Ascending aorta (tissue), 2 donors: Measurements from ENCODE around the gene HOXA13. TPM values are rescaled to one million over a fixed set of nuclear protein-coding genes. Genes with fewer than 3 reads are reported as not detected.

ENCODE experiments used
- DNase-seq, 2 donors: peaks; one replicate each; pipeline ENCODE4 v3.0.0-alpha.2; 2019; ENCODE audit warnings: low spot score in 2 of 2
- H3K27ac ChIP-seq, 2 donors: fragments of 200-600 bp; sonication (generic); one replicate each; pipeline ENCODE4 v1.5.1; 2016 to 2017; ENCODE audit warnings: mild to moderate bottlenecking in 1 of 2
- H3K27me3 ChIP-seq: fragments of 200-600 bp; sonication (generic); one replicate; pipeline ENCODE4 v1.5.1; 2017
- H3K36me3 ChIP-seq, 2 donors: fragments of 200-600 bp; sonication (generic); one replicate each; pipeline ENCODE4 v1.5.1; 2016
- H3K4me1 ChIP-seq, 2 donors: fragments of 200-600 bp; sonication (generic); one replicate each; pipeline ENCODE4 v1.5.1; 2016 to 2017; ENCODE audit warnings: mild to moderate bottlenecking in 1 of 2
- H3K4me3 ChIP-seq, 2 donors: fragments of 200-600 bp; sonication (generic); one replicate each; pipeline ENCODE4 v1.5.1; 2016 to 2017; ENCODE audit warnings: mild to moderate bottlenecking in 1 of 2
- H3K9me3 ChIP-seq, 2 donors: fragments of 200-600 bp; sonication (generic); one replicate each; pipeline ENCODE4 v1.5.1; 2016
- CTCF ChIP-seq, 3 experiments: fragments of 200-600 bp in 2 of 3; fragments of 450-650 bp in 1 of 3; sonication (generic) in 2 of 3; IDR thresholded peaks; one replicate each; pipeline ENCODE4 v1.5.1; 2016 to 2019; ENCODE audit warnings: antibody characterized with exemption in 3 of 3, mild to moderate bottlenecking in 1 of 3, moderate library complexity in 1 of 3
- intact Hi-C: fragments of 100-400 bp; cut with DNase I; formaldehyde crosslinking; loops from one replicate; pipeline ENCODE4 v1.15.1; 2023
- total RNA-seq: library from RNA; depleted of rRNA; stranded (reverse); fragments of >200 nt; gene quantifications from one replicate; pipeline ENCODE4 v1.1.0, GENCODE V29; 2016

Gene HOXA13
- total RNA-seq, 1 donor from 2014 or later: not detected

- H3K4me3 ChIP-seq: peak within 1 kb of the TSS; percentile 55 to 71
- peaks cover 54% of the 10 kb centered on the region for H3K27me3 ChIP-seq
- peaks cover 0 to 19% of the 10 kb centered on the region in 2 donors for H3K4me1 ChIP-seq
- no peaks in the 10 kb centered on the region for H3K9me3 ChIP-seq
- peak in 1 of 2 donors; percentile 62 for DNase-seq
- intact Hi-C loops: no loop called here
- TF ChIP-seq CTCF (IDR thresholded peaks at IDR 0.05): no peak
- no peaks in the 10 kb centered on the region for H3K36me3 ChIP-seq
- peak within 1 kb of the TSS in 1 of 2 donors; percentile 37 for H3K27ac ChIP-seq
Measured at GRCh38 chr7:27173956-27174873, 25.7 kb downstream of the HOXA13 start, which contains the start of gene HOXA10. Gene HOXA10, minus strand, starts transcription at chr7:27174320. Its CDS starts 14 bp downstream, at chr7:27174306.

GRCh38 chr7:27173511-27173955 lies 26.4 kb downstream of the HOXA13 start:
- H3K9me3 ChIP-seq: no peaks in the 10 kb centered on the region
- TF ChIP-seq CTCF (IDR thresholded peaks at IDR 0.05): no peak
- intact Hi-C loops: no loop called here
- peak overlapping the region; percentile 55 to 71 for H3K4me3 ChIP-seq
- peaks cover 59% of the 10 kb centered on the region for H3K27me3 ChIP-seq
- H3K27ac ChIP-seq: peak overlapping the region in 1 of 2 donors; percentile 37
- H3K4me1 ChIP-seq: peaks cover 0 to 19% of the 10 kb centered on the region in 2 donors
- peak in 1 of 2 donors; percentile 65 for DNase-seq
- no peaks in the 10 kb centered on the region for H3K36me3 ChIP-seq

- TF ChIP-seq CTCF (IDR thresholded peaks at IDR 0.05): no peak
- Histone ChIP-seq H3K27ac (peak overlapping the region in 1 of 2 donors; percentile 37), H3K27me3 (peaks cover 64% of the 10 kb centered on the region), H3K4me1 (peaks cover 0 to 19% of the 10 kb centered on the region in 2 donors), H3K4me3 (peak overlapping the region; percentile 55 to 71), H3K9me3 (no peaks in the 10 kb centered on the region), H3K36me3 (no peaks in the 10 kb centered on the region)
- peak in 1 of 2 donors; percentile 65 for DNase-seq
- intact Hi-C loops: no loop called here
Measured at GRCh38 chr7:27172823-27173510, 26.9 kb downstream of the HOXA13 start.

GRCh38 chr7:27172315-27172774 lies 27.5 kb downstream of the HOXA13 start:
- peak in 1 of 2 donors; percentile 58 for DNase-seq
- Histone ChIP-seq H3K4me3 (peak overlapping the region in 1 of 2 donors; percentile 71), H3K27ac (no peak overlapping the region), H3K27me3 (peaks cover 64% of the 10 kb centered on the region), H3K9me3 (no peaks in the 10 kb centered on the region), H3K36me3 (no peaks in the 10 kb centered on the region), H3K4me1 (peaks cover 0 to 19% of the 10 kb centered on the region in 2 donors)
- no peak for TF ChIP-seq CTCF (IDR thresholded peaks at IDR 0.05)
- intact Hi-C loops: no loop called here

GRCh38 chr7:27171637-27172314 lies 28.1 kb downstream of the HOXA13 start:
- no peaks in the 10 kb centered on the region for H3K36me3 ChIP-seq
- H3K27ac ChIP-seq: no peak overlapping the region
- no peak for TF ChIP-seq CTCF (IDR thresholded peaks at IDR 0.05)
- peaks cover 0 to 19% of the 10 kb centered on the region in 2 donors for H3K4me1 ChIP-seq
- H3K27me3 ChIP-seq: peaks cover 70% of the 10 kb centered on the region
- intact Hi-C loops: no loop called here
- no peaks in the 10 kb centered on the region for H3K9me3 ChIP-seq
- no peak overlapping the region for H3K4me3 ChIP-seq
- peak in 1 of 2 donors; percentile 50 for DNase-seq
